NCI-H2029 treated with DMSO at 0.1 percent for 48 hours (cell line): ENCODE results near the gene ADARB1.

Source experiments
- DNase-seq: peaks from one replicate; lab custom pipeline; 2025; lab: John Stamatoyannopoulos, UW

Gene ADARB1

GRCh38 chr21:45095505-45095904, 21.1 kb downstream of the ADARB1 start:
- no peak for DNase-seq

- DNase-seq = no peak
Measured at GRCh38 chr21:45096217-45096616, 21.8 kb downstream of the ADARB1 start.

GRCh38 chr21:45097827-45098387, 23.5 kb downstream of the ADARB1 start:
- no peak for DNase-seq

GRCh38 chr21:45098867-45099266, 24.5 kb downstream of the ADARB1 start:
- no peak for DNase-seq

- DNase-seq = no peak
Measured at GRCh38 chr21:45099571-45099970, 25.2 kb downstream of the ADARB1 start.

GRCh38 chr21:45100866-45101265, 26.5 kb downstream of the ADARB1 start:
- DNase-seq = no peak

GRCh38 chr21:45102391-45102932, 28.1 kb downstream of the ADARB1 start:
- DNase-seq = no peak

GRCh38 chr21:45103971-45104520, 29.7 kb downstream of the ADARB1 start:
- DNase-seq = no peak

- no peak for DNase-seq
Measured at GRCh38 chr21:45104560-45104959, 30.2 kb downstream of the ADARB1 start.

- DNase-seq = no peak
Measured at GRCh38 chr21:45105906-45106485, 31.6 kb downstream of the ADARB1 start.

GRCh38 chr21:45108034-45108790, 33.8 kb downstream of the ADARB1 start:
- no peak for DNase-seq

- no peak for DNase-seq
Measured at GRCh38 chr21:45108808-45109781, 34.7 kb downstream of the ADARB1 start.

- no peak for DNase-seq
Measured at GRCh38 chr21:45109831-45110492, 35.6 kb downstream of the ADARB1 start.

GRCh38 chr21:45110873-45111624, 36.7 kb downstream of the ADARB1 start:
- no peak for DNase-seq

GRCh38 chr21:45111703-45112102, 37.3 kb downstream of the ADARB1 start:
- DNase-seq = no peak

- DNase-seq = no peak
Measured at GRCh38 chr21:45112371-45112770, 38.0 kb downstream of the ADARB1 start.

GRCh38 chr21:45113543-45113942, 39.2 kb downstream of the ADARB1 start:
- no peak for DNase-seq

GRCh38 chr21:45114072-45114471, 39.7 kb downstream of the ADARB1 start:
- DNase-seq = no peak

GRCh38 chr21:45114475-45114874, 40.1 kb downstream of the ADARB1 start:
- DNase-seq = no peak

- no peak for DNase-seq
Measured at GRCh38 chr21:45115141-45115540, 40.8 kb downstream of the ADARB1 start.
